Keratinocyte (primary cell): ENCODE results near the gene SORL1. TPM values are rescaled to one million over a fixed set of nuclear protein-coding genes. Genes with fewer than 3 reads are reported as not detected.

Experiments used
- DNase-seq: peaks from one replicate; pipeline ENCODE4 v3.0.0-alpha.2; 2011; ENCODE audit warnings: low read depth, missing footprints, low spot score
- FAIRE-seq: peaks from 2 replicates; lab custom pipeline; 2011; peaks lifted over from hg19 to GRCh38; lab: Jason Lieb, UNC
- H2AFZ ChIP-seq: 2 replicates; pipeline ENCODE4 v1.6.0; 2012; ENCODE audit warnings: low read length, control low read depth, inconsistent platforms; ENCODE audit not compliant: control insufficient read depth
- H3K27ac ChIP-seq: 2 replicates; pipeline ENCODE4 v1.5.1; 2011; ENCODE audit warnings: low read length; ENCODE audit not compliant: control insufficient read depth, insufficient read depth
- H3K27me3 ChIP-seq: 3 replicates; pipeline ENCODE4 v1.6.0; 2011; ENCODE audit warnings: low read length; ENCODE audit not compliant: control insufficient read depth, insufficient read depth; ENCODE audit errors: extremely low read depth
- H3K36me3 ChIP-seq, 2 experiments: 2 replicates in 1 of 2; 3 replicates in 1 of 2; pipeline ENCODE4 v1.5.1; 2011; ENCODE audit warnings: low read length in 2 of 2, mild to moderate bottlenecking in 1 of 2; ENCODE audit not compliant: control insufficient read depth in 2 of 2, insufficient read depth in 2 of 2; ENCODE audit errors: extremely low read depth in 1 of 2
- H3K4me1 ChIP-seq: 3 replicates; pipeline ENCODE4 v1.5.1; 2011; ENCODE audit warnings: low read length; ENCODE audit not compliant: control insufficient read depth, insufficient read depth; ENCODE audit errors: extremely low read depth
- H3K4me2 ChIP-seq: 3 replicates; pipeline ENCODE4 v1.6.0; 2011; ENCODE audit warnings: low read depth, low read length; ENCODE audit not compliant: control insufficient read depth, insufficient read depth; ENCODE audit errors: extremely low read depth
- H3K4me3 ChIP-seq, 3 experiments: fragments of 200-600 bp in 1 of 3; sonication (generic) in 1 of 3; 2 replicates in 2 of 3; 3 replicates in 1 of 3; pipeline ENCODE4 v1.5.1; 2011 to 2016; ENCODE audit warnings: low read length in 3 of 3, mild to moderate bottlenecking in 3 of 3, control low read depth in 2 of 3, inconsistent platforms in 1 of 3, low read depth in 1 of 3, mixed read lengths in 1 of 3, mixed run types in 1 of 3, moderate library complexity in 1 of 3; ENCODE audit not compliant: control insufficient read depth in 2 of 3, insufficient read depth in 2 of 3; ENCODE audit errors: extremely low read depth in 1 of 3
- H3K79me2 ChIP-seq: 2 replicates; pipeline ENCODE4 v1.6.0; 2012; ENCODE audit warnings: low read length; ENCODE audit not compliant: control insufficient read depth, insufficient read depth
- H3K9ac ChIP-seq: 3 replicates; pipeline ENCODE4 v1.6.0; 2011; ENCODE audit warnings: low read length; ENCODE audit not compliant: control insufficient read depth, insufficient read depth; ENCODE audit errors: extremely low read depth
- H3K9me1 ChIP-seq: 3 replicates; pipeline ENCODE4 v1.6.0; 2011; ENCODE audit warnings: low read length; ENCODE audit not compliant: control insufficient read depth, insufficient read depth; ENCODE audit errors: extremely low read depth
- H3K9me3 ChIP-seq: 2 replicates; pipeline ENCODE4 v1.5.1; 2012; ENCODE audit warnings: low read depth, low read length; ENCODE audit not compliant: control insufficient read depth
- H4K20me1 ChIP-seq: 3 replicates; pipeline ENCODE4 v1.6.0; 2011; ENCODE audit warnings: low read length; ENCODE audit not compliant: control insufficient read depth, insufficient read depth; ENCODE audit errors: extremely low read depth
- EZH2 ChIP-seq: IDR thresholded peaks from one replicate; pipeline ENCODE4 v1.6.1; 2012; ENCODE audit warnings: inconsistent platforms, mild to moderate bottlenecking, low read length, moderate library complexity
- dilution Hi-C: fragments of 300-500 bp; cut with MboI; formaldehyde crosslinking; loops from one replicate; pipeline ENCODE4 v1.7.0; 2020; ENCODE audit warnings: low sequenced_read_pairs; ENCODE audit not compliant: extremely low pct_ligation_motif_present
- polyA plus RNA-seq, 5 experiments: library from polyadenylated mRNA; depleted of rRNA in 3 of 5; stranded (reverse) in 3 of 5; stranded (forward) in 1 of 5; unstranded in 1 of 5; fragments of >200 nt; gene quantifications; 1 replicate in 1 of 5; 2 replicates in 3 of 5; 3 replicates in 1 of 5; pipeline versions ENCODE4 v1.2.1 to v1.2.3, GENCODE V29; 2011 to 2012; ENCODE audit warnings: missing spikeins in 2 of 5, low read depth in 1 of 5, low replicate concordance in 1 of 5
- TF ChIP-seq, protein P1 (sequence below), 3 experiments: IDR thresholded peaks in 1 of 3; conservative IDR thresholded peaks in 1 of 3; optimal IDR thresholded peaks in 1 of 3; 2 replicates in 2 of 3; 3 replicates in 1 of 3; pipeline versions ENCODE3 to v1.5.1; 2011; ENCODE audit warnings: low read length in 3 of 3, mild to moderate bottlenecking in 3 of 3, moderate library complexity in 2 of 3, control low read depth in 1 of 3, inconsistent platforms in 1 of 3; ENCODE audit not compliant: insufficient read depth in 2 of 3; ENCODE audit errors: extremely low read depth in 1 of 3

Gene SORL1
- polyA plus RNA-seq, 1 donor (not counting 4 experiments of a cell fraction or from before 2014, with no cell fraction given), result 38.9 TPM

- Histone ChIP-seq H3K9me3 (no peaks in the 10 kb centered on the region), H3K36me3 (peaks cover 4 to 25% of the 10 kb centered on the region in 2 experiments), H3K27me3 (no peaks in the 10 kb centered on the region), H3K79me2 (no peaks in the 10 kb centered on the region), H3K9ac (no peak overlapping the region), H3K27ac (no peak overlapping the region), H4K20me1 (no peaks in the 10 kb centered on the region), H3K4me3 (no peak overlapping the region), H3K4me1 (peaks cover 2% of the 10 kb centered on the region), H3K9me1 (no peaks in the 10 kb centered on the region), H2AFZ (no peak overlapping the region), H3K4me2 (no peak overlapping the region)
- FAIRE-seq (no peak), DNase-seq (no peak)
- TF ChIP-seq, protein P1, sequence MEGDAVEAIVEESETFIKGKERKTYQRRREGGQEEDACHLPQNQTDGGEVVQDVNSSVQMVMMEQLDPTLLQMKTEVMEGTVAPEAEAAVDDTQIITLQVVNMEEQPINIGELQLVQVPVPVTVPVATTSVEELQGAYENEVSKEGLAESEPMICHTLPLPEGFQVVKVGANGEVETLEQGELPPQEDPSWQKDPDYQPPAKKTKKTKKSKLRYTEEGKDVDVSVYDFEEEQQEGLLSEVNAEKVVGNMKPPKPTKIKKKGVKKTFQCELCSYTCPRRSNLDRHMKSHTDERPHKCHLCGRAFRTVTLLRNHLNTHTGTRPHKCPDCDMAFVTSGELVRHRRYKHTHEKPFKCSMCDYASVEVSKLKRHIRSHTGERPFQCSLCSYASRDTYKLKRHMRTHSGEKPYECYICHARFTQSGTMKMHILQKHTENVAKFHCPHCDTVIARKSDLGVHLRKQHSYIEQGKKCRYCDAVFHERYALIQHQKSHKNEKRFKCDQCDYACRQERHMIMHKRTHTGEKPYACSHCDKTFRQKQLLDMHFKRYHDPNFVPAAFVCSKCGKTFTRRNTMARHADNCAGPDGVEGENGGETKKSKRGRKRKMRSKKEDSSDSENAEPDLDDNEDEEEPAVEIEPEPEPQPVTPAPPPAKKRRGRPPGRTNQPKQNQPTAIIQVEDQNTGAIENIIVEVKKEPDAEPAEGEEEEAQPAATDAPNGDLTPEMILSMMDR (optimal IDR thresholded peaks at IDR 0.05 in 1 of 3, IDR thresholded peaks at IDR 0.05 in 1 of 3, conservative IDR thresholded peaks at IDR 0.05 in 1 of 3; ENCODE audit: extremely low read depth in 1 of 3, insufficient read depth in 2 of 3, low read length in 3 of 3), result no peak
- no peak for TF ChIP-seq EZH2
- dilution Hi-C loops, result no loop called here
Observed at GRCh38 chr11:121630041-121630440, 177.9 kb downstream of the SORL1 start.

GRCh38 chr11:121631456-121631855, 179.3 kb downstream of the SORL1 start:
- no peaks in the 10 kb centered on the region for H3K79me2 ChIP-seq
- no peaks in the 10 kb centered on the region for H3K9me1 ChIP-seq
- H3K36me3 ChIP-seq, result peaks cover 0 to 16% of the 10 kb centered on the region in 2 experiments
- FAIRE-seq (no peak), DNase-seq (no peak)
- H4K20me1 ChIP-seq, result no peaks in the 10 kb centered on the region
- dilution Hi-C loops, result no loop called here
- no peak overlapping the region for H3K9ac ChIP-seq
- no peak overlapping the region for H3K27ac ChIP-seq
- no peak overlapping the region for H2AFZ ChIP-seq
- peaks cover 2% of the 10 kb centered on the region for H3K4me1 ChIP-seq
- no peaks in the 10 kb centered on the region for H3K9me3 ChIP-seq
- H3K4me2 ChIP-seq, result no peak overlapping the region
- H3K27me3 ChIP-seq, result no peaks in the 10 kb centered on the region
- TF ChIP-seq EZH2, result no peak
- TF ChIP-seq, protein P1 (optimal IDR thresholded peaks at IDR 0.05 in 1 of 3, IDR thresholded peaks at IDR 0.05 in 1 of 3, conservative IDR thresholded peaks at IDR 0.05 in 1 of 3; ENCODE audit: extremely low read depth in 1 of 3, insufficient read depth in 2 of 3, low read length in 3 of 3), result no peak
- H3K4me3 ChIP-seq, result no peak overlapping the region
